SH-SY5Y (cell line): ENCODE data around the gene C19orf38.

Experiments
- GATA2 ChIP-seq: IDR thresholded peaks from 2 replicates; pipeline ENCODE4 v1.6.1; 2011; ENCODE audit warnings: mild to moderate bottlenecking, low read depth, low read length
- GATA3 ChIP-seq: IDR thresholded peaks from 2 replicates; pipeline ENCODE4 v1.6.1; 2011; ENCODE audit warnings: low read depth, mild to moderate bottlenecking, low read length, moderate library complexity

DNA sequence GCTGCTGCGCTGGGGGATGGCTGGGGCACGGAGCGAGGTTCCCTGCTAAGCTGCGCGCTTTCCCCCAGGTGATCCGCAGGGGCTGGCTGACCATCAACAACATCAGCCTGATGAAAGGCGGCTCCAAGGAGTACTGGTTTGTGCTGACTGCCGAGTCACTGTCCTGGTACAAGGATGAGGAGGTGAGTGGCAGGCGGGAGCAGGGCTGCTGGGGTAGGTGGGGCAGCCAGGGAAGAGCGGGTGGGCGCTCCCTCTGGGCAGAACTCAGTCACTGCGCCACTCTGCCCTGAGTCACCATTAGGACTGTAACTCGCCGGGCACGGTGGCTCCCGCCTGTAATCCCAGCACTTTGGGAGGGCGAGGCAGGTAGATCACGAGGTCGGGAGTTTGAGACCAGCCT is 36.0 kb upstream of the C19orf38 start:
- TF ChIP-seq GATA3 (no peak), GATA2 (no peak)
